Skeletal muscle satellite cell (primary cell): ENCODE measurements around the gene SH3PXD2A.

Experiments
- H3K27me3 ChIP-seq: 2 replicates; pipeline ENCODE4 v1.7.0; 2013; ENCODE audit warnings: low read length; ENCODE audit not compliant: control insufficient read depth, insufficient read depth
- H3K36me3 ChIP-seq: 2 replicates; pipeline ENCODE4 v1.7.0; 2013; ENCODE audit warnings: mild to moderate bottlenecking, control low read depth, low read length; ENCODE audit not compliant: insufficient read depth
- H3K4me1 ChIP-seq: 2 replicates; pipeline ENCODE4 v1.7.0; 2013; ENCODE audit warnings: low read length; ENCODE audit not compliant: control insufficient read depth, insufficient read depth
- H3K4me2 ChIP-seq: 2 replicates; pipeline ENCODE4 v1.7.0; 2013; ENCODE audit warnings: mild to moderate bottlenecking, low read length
- H3K4me3 ChIP-seq: 2 replicates; pipeline ENCODE4 v1.7.0; 2013; ENCODE audit warnings: low read length
- H3K9ac ChIP-seq: 2 replicates; pipeline ENCODE4 v1.7.0; 2013; ENCODE audit warnings: mild to moderate bottlenecking, low read depth, low read length, moderate library complexity
- H3K9me3 ChIP-seq: replicated peaks from 2 replicates; pipeline ENCODE4 v1.7.0; 2013; ENCODE audit warnings: mild to moderate bottlenecking, control low read depth, low read length

SH3PXD2A gene

GRCh38 chr10:103872137-103872931, 17.0 kb upstream of the SH3PXD2A start:
- Histone ChIP-seq H3K36me3 (no peaks in the 10 kb centered on the region), H3K9ac (no peak overlapping the region), H3K4me2 (no peak overlapping the region), H3K27me3 (no peaks in the 10 kb centered on the region), H3K4me1 (peaks cover 19% of the 10 kb centered on the region), H3K9me3 (no peaks in the 10 kb centered on the region), H3K4me3 (no peak overlapping the region)

DNA sequence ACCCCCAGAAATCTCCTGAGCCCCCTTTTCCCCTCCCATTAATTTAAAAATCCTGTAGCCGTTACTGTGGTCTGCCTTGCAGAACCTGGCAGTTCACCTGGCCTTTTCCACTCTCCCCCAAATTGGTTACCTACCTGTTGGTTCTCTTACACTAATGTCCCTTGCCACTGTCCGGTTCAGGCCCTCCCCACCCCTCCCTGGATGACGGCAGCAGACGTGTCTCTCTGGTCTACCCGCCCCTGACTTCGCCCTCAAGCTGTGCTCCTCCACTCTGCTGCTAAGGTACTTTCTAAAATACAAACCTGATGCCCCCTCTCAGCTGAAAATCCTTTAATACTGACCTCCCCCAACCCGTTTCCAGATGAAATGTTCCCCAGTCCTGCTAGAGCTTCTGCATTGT, 15.6 kb upstream of the SH3PXD2A start:
- H3K4me2 ChIP-seq, result no peak overlapping the region
- no peaks in the 10 kb centered on the region for H3K36me3 ChIP-seq
- H3K4me1 ChIP-seq, result peaks cover 19% of the 10 kb centered on the region
- H3K27me3 ChIP-seq, result no peaks in the 10 kb centered on the region
- no peaks in the 10 kb centered on the region for H3K9me3 ChIP-seq
- no peak overlapping the region for H3K4me3 ChIP-seq
- H3K9ac ChIP-seq, result no peak overlapping the region

- Histone ChIP-seq H3K9me3 (no peaks in the 10 kb centered on the region), H3K4me3 (no peak overlapping the region), H3K9ac (no peak overlapping the region), H3K36me3 (no peaks in the 10 kb centered on the region), H3K4me1 (peaks cover 19% of the 10 kb centered on the region), H3K27me3 (no peaks in the 10 kb centered on the region), H3K4me2 (no peak overlapping the region)
Measured at GRCh38 chr10:103870516-103870915, 15.1 kb upstream of the SH3PXD2A start.

- H3K4me1 ChIP-seq, result peaks cover 19% of the 10 kb centered on the region
- no peak overlapping the region for H3K4me3 ChIP-seq
- H3K27me3 ChIP-seq, result no peaks in the 10 kb centered on the region
- no peak overlapping the region for H3K4me2 ChIP-seq
- H3K9ac ChIP-seq, result no peak overlapping the region
- H3K36me3 ChIP-seq, result no peaks in the 10 kb centered on the region
- peaks cover 4% of the 10 kb centered on the region for H3K9me3 ChIP-seq
Measured at GRCh38 chr10:103869336-103869735, 14.0 kb upstream of the SH3PXD2A start.

- no peaks in the 10 kb centered on the region for H3K36me3 ChIP-seq
- peaks cover 19% of the 10 kb centered on the region for H3K4me1 ChIP-seq
- no peaks in the 10 kb centered on the region for H3K27me3 ChIP-seq
- no peak overlapping the region for H3K4me3 ChIP-seq
- no peak overlapping the region for H3K4me2 ChIP-seq
- peaks cover 4% of the 10 kb centered on the region for H3K9me3 ChIP-seq
- no peak overlapping the region for H3K9ac ChIP-seq
Measured at GRCh38 chr10:103868200-103868599, 12.8 kb upstream of the SH3PXD2A start.

GRCh38 chr10:103861505-103861904, 6.1 kb upstream of the SH3PXD2A start:
- Histone ChIP-seq H3K9ac (no peak overlapping the region), H3K36me3 (no peaks in the 10 kb centered on the region), H3K4me3 (no peak overlapping the region), H3K27me3 (no peaks in the 10 kb centered on the region), H3K9me3 (peaks cover 4% of the 10 kb centered on the region), H3K4me2 (no peak overlapping the region), H3K4me1 (no peaks in the 10 kb centered on the region)

DNA sequence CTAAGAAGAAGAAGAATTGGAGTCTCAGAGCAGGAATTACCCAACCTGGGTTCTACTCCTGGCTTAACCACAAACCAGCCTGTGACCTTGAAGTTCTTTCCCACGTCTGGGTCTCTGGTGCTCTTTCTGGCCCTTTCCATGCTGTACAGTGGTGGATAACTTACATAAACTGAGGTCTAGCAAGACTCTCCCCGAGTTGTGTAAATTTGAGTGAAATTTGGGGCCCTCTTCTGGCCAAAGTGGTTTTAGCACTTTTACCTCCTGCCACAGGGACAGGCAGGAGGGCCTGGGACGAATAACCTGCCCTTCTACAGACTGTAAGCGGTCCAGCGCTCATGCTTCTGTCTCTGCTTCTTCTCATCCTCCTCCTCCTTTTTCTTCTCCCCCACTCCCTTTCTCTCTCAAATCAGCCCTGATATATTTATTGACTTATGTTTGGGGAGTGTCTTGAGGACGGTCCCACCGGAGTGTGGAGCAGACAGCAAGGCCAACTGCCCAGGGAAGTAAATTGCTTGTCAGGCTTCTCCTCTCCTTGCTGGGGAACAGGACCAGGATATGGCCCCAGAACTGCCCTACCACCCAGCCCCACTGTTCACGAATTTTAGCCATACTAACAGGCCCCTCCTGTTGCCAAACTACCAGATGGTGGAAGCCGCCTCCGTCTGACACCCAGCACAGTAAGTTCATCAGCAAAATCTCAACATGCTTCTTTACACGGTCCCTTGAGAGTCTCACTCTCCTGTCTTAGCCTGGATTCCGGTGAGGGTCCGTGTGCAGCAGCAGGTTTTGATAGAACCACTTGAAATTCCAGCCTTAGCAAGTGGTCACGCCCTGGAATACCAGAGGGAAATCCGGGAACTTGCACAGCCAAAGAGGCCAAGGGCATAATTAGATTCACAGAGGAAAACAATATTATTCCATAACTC, 4.0 kb upstream of the SH3PXD2A start:
- H3K4me2 ChIP-seq, result no peak overlapping the region
- H3K36me3 ChIP-seq, result no peaks in the 10 kb centered on the region
- no peak overlapping the region for H3K4me3 ChIP-seq
- peaks cover 9% of the 10 kb centered on the region for H3K4me1 ChIP-seq
- H3K27me3 ChIP-seq, result no peaks in the 10 kb centered on the region
- no peaks in the 10 kb centered on the region for H3K9me3 ChIP-seq
- H3K9ac ChIP-seq, result no peak overlapping the region

- no peaks in the 10 kb centered on the region for H3K9me3 ChIP-seq
- no peaks in the 10 kb centered on the region for H3K36me3 ChIP-seq
- H3K4me1 ChIP-seq, result peaks cover 20% of the 10 kb centered on the region
- H3K27me3 ChIP-seq, result no peaks in the 10 kb centered on the region
- no peak overlapping the region for H3K9ac ChIP-seq
- no peak overlapping the region for H3K4me3 ChIP-seq
- H3K4me2 ChIP-seq, result no peak overlapping the region
Measured at GRCh38 chr10:103858360-103858759, 3.0 kb upstream of the SH3PXD2A start.

- H3K9me3 ChIP-seq, result no peaks in the 10 kb centered on the region
- no peak overlapping the region for H3K9ac ChIP-seq
- no peaks in the 10 kb centered on the region for H3K27me3 ChIP-seq
- H3K4me3 ChIP-seq, result no peak overlapping the region
- no peak overlapping the region for H3K4me2 ChIP-seq
- peaks cover 35% of the 10 kb centered on the region for H3K4me1 ChIP-seq
- no peaks in the 10 kb centered on the region for H3K36me3 ChIP-seq
Measured at GRCh38 chr10:103856797-103857170, 1.4 kb upstream of the SH3PXD2A start.

DNA sequence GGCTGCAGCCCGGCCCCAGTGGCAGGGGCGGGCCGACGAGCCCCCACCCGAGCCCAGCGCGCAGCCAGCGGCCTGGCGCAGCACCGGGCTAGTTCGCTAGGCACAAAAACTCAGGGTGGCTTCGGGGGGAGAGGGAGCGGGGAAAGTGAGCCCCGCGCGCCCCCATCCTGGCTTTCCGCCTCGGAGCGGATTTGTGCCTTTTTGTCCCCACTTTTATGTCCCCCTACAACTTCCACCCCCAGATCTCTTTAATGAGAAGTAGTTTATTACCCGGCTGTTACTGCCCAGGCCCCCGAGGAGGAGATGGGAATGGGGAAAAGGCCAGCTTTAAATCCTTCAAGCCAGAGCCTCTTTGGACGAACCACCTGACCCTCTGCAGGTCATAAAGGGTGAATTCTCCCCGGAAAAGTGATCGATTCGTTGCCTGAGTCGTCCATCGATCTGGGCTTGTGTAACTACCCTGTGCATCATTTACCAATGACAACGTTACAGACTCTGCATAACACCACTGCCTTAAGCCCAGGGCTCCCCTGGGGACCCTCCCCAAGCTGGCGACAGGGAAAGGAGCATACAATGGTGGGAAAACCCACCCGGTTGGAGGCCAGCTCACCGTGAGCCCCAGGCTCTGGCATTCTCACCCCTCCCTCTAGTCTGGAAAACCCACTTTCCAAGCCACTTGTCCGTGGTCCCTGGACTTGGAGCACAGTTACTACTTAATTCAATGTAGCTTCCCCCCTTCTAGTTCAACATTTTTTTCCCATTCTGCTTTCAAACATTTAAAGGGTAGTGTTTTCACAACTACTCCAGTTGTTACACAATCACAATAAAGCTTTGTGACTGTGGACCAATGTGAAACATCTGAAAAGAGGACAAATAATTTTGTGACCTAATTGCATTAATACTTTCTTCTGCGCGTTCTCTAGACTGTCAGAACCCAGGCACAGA, 748 bp upstream of the SH3PXD2A start:
- Histone ChIP-seq H3K27me3 (no peaks in the 10 kb centered on the region), H3K4me2 (peak overlapping the region; percentile 89), H3K9me3 (no peaks in the 10 kb centered on the region), H3K4me1 (peaks cover 42% of the 10 kb centered on the region), H3K36me3 (no peaks in the 10 kb centered on the region), H3K9ac (peak overlapping the region; percentile 45), H3K4me3 (peak overlapping the region; percentile 82)
